Suprapubic skin (tissue), 3 donors: Measurements from ENCODE around the gene KIAA2012.

Source experiments
- EP300 ChIP-seq: sonication (generic); formaldehyde crosslinking; IDR thresholded peaks from one replicate; pipeline ENCODE4 v1.6.1; 2017; ENCODE audit warnings: antibody characterized with exemption
- POLR2A ChIP-seq, 2 donors: fragments of 450-650 bp; IDR thresholded peaks; one replicate each; pipeline ENCODE4 v1.6.1; 2017; ENCODE audit warnings: antibody characterized with exemption in 2 of 2, mild to moderate bottlenecking in 2 of 2, moderate library complexity in 2 of 2
- TF ChIP-seq, protein P1 (sequence below), 2 donors: fragments of 200-600 bp in 1 of 2; fragments of 450-650 bp in 1 of 2; sonication (generic) in 1 of 2; IDR thresholded peaks; one replicate each; pipeline ENCODE4 v1.5.1; 2016 to 2019; ENCODE audit warnings: antibody characterized with exemption in 2 of 2, mild to moderate bottlenecking in 1 of 2, moderate library complexity in 1 of 2

DNA sequence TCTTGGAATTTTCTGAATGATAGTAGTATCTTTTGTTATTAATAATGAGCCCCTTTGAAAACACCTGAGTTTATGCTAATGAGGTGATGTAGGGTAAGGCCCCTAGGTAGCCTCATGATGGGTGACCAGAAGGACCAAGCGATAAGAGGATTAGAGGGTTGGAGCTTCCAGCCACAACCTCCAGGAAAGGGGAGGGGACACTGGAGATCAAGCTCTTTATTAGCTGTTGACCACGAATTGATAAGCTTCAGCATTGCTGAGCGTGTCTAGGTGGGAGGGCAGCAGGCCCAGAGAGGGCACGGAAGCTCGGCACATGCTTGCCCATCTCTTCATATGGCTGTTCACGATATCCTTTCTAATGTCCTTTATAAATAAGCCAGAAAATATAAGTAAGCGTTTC lies 39.0 kb downstream of the KIAA2012 start:
- TF ChIP-seq, protein P1, sequence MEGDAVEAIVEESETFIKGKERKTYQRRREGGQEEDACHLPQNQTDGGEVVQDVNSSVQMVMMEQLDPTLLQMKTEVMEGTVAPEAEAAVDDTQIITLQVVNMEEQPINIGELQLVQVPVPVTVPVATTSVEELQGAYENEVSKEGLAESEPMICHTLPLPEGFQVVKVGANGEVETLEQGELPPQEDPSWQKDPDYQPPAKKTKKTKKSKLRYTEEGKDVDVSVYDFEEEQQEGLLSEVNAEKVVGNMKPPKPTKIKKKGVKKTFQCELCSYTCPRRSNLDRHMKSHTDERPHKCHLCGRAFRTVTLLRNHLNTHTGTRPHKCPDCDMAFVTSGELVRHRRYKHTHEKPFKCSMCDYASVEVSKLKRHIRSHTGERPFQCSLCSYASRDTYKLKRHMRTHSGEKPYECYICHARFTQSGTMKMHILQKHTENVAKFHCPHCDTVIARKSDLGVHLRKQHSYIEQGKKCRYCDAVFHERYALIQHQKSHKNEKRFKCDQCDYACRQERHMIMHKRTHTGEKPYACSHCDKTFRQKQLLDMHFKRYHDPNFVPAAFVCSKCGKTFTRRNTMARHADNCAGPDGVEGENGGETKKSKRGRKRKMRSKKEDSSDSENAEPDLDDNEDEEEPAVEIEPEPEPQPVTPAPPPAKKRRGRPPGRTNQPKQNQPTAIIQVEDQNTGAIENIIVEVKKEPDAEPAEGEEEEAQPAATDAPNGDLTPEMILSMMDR (IDR thresholded peaks at IDR 0.05) = no peak
- TF ChIP-seq EP300 = no peak
- no peak for TF ChIP-seq POLR2A (IDR thresholded peaks at IDR 0.05)
